ENCODE measurements around the gene EYS. TPM values are rescaled to one million over a fixed set of nuclear protein-coding genes. Genes with fewer than 3 reads are reported as not detected.

EYS gene
- total and polyA plus RNA-seq, 2 of the 8 experiments (the other 6 are each of a cell fraction or from before 2014, with no cell fraction given) = 0.05 to 0.13 TPM

GRCh38 chr6:64310214-64310613 lies 1396.8 kb downstream of the EYS start:
- Histone ChIP-seq H3K23me2 (ENCODE audit: low read depth, low read length) (no peaks in the 10 kb centered on the region), H4K20me1 (replicated peaks in 1 of 2; ENCODE audit: control insufficient read depth in 1 of 2, insufficient read depth in 2 of 2, low read length in 2 of 2) (no peaks in the 10 kb centered on the region), H2BK15ac (ENCODE audit: low read length) (no peak overlapping the region), H3K18ac (ENCODE audit: extremely low read depth, low read length) (no peak overlapping the region), H4K8ac (ENCODE audit: extremely low read depth, insufficient read depth, low read length) (no peak overlapping the region), H2BK20ac (ENCODE audit: low read length) (no peak overlapping the region), H3K9ac (replicated peaks in 1 of 4; ENCODE audit: extremely low read depth in 1 of 4, low read depth in 3 of 4, low read length in 3 of 4) (no peak overlapping the region), H3K4ac (replicated peaks; ENCODE audit: insufficient read length, low read depth, low read length) (no peak overlapping the region), H3K79me2 (ENCODE audit: control insufficient read depth in 1 of 2, insufficient read depth in 2 of 2, low read length in 2 of 2) (no peaks in the 10 kb centered on the region), H3K4me2 (ENCODE audit: insufficient read depth in 1 of 2, low read depth in 2 of 2, low read length in 2 of 2) (no peak overlapping the region), H2BK12ac (ENCODE audit: low read depth, low read length) (no peak overlapping the region), H4K91ac (replicated peaks; ENCODE audit: insufficient read length, low read length) (no peak overlapping the region), H3K27ac (ENCODE audit: low read depth, low read length) (no peak overlapping the region), H2AFZ (ENCODE audit: low read length) (no peak overlapping the region), H2BK120ac (replicated peaks; ENCODE audit: low read depth, low read length) (no peak overlapping the region), H3K36me3 (ENCODE audit: control insufficient read depth in 2 of 4, insufficient read depth in 4 of 4, low read length in 3 of 4) (no peaks in the 10 kb centered on the region), H3K27me3 (replicated peaks in 1 of 4; ENCODE audit: control insufficient read depth in 3 of 4, extremely low read depth in 1 of 4, insufficient read depth in 3 of 4, low read length in 3 of 4) (no peaks in the 10 kb centered on the region), H2AK5ac (ENCODE audit: low read depth, low read length) (no peak overlapping the region), H2BK5ac (ENCODE audit: low read depth, low read length) (no peak overlapping the region), H4K5ac (ENCODE audit: insufficient read length, low read depth, low read length) (no peak overlapping the region), H3K4me3 (ENCODE audit: extremely low read depth in 1 of 4, insufficient read depth in 2 of 4, low read depth in 3 of 4, low read length in 4 of 4) (no peak overlapping the region), H3K9me3 (ENCODE audit: insufficient read depth in 2 of 2, low read depth in 1 of 2, low read length in 1 of 2) (no peaks in the 10 kb centered on the region; a peak in 1 of 4 replicates), H3K14ac (ENCODE audit: insufficient read length) (no peak overlapping the region), H3K79me1 (ENCODE audit: low read depth, low read length) (no peaks in the 10 kb centered on the region), H3K56ac (replicated peaks; ENCODE audit: insufficient read length, low read depth, low read length) (no peak overlapping the region), H3K23ac (ENCODE audit: insufficient read length) (no peak overlapping the region), H3K4me1 (replicated peaks in 1 of 4; ENCODE audit: control insufficient read depth in 3 of 4, insufficient read depth in 4 of 4, low read length in 3 of 4) (no peaks in the 10 kb centered on the region)
- DNase-seq (ENCODE audit: low read depth in 1 of 2, low spot score in 2 of 2) (no peak), FAIRE-seq (no peak)
- TF ChIP-seq PHF8 (conservative IDR thresholded peaks at IDR 0.05; ENCODE audit: low read depth, low read length) (no peak), KDM1A (IDR thresholded peaks at IDR 0.05; ENCODE audit: borderline replicate concordance, low read length) (0 out of 2 replicates have a peak, but pooled peaks have one; percentile 16)
- ChIA-PET POLR2A (ENCODE audit: partially characterized antibody) (no interaction called here), CTCF (ENCODE audit: partially characterized antibody) (no interaction called here)

All from H1 (cell line).